SK-N-SH treated with all-trans-retinoic acid at 6 μM for 48 hours (cell line): ENCODE data around the gene NEK7.

Experiments used
- ATAC-seq: fragments of 200-7000 bp; cut with Tn5 transposase; 3 replicates; pipeline ENCODE4 v1.9.1; 2020; ENCODE audit warnings: mild to moderate bottlenecking, moderate library complexity
- ARNTL ChIP-seq: fragments of 450-650 bp; formaldehyde crosslinking; IDR thresholded peaks from 2 replicates; pipeline ENCODE4 v1.5.0; 2020; ENCODE audit warnings: low read depth, mild to moderate bottlenecking, moderate library complexity, borderline replicate concordance
- BACH2 ChIP-seq: fragments of 250-450 bp; sonication (Bioruptor Pico); IDR thresholded peaks from 2 replicates; pipeline ENCODE4 v1.9.0; 2021; ENCODE audit warnings: mild to moderate bottlenecking, borderline replicate concordance
- CSDC2 ChIP-seq: fragments of 250-450 bp; sonication (Bioruptor Pico); IDR thresholded peaks from 2 replicates; pipeline ENCODE4 v1.5.0; 2020; ENCODE audit warnings: mild to moderate bottlenecking, moderate library complexity
- ESRRG ChIP-seq: fragments of 250-450 bp; sonication (Bioruptor Pico); IDR thresholded peaks from 2 replicates; pipeline ENCODE4 v1.6.1; 2021; ENCODE audit warnings: mild to moderate bottlenecking
- GLIS3 ChIP-seq: fragments of 250-450 bp; sonication (Bioruptor Pico); IDR thresholded peaks from 2 replicates; pipeline ENCODE4 v1.5.0; 2020; ENCODE audit warnings: mild to moderate bottlenecking, moderate library complexity
- ISL1 ChIP-seq: fragments of 250-450 bp; sonication (Bioruptor Pico); IDR thresholded peaks from 2 replicates; pipeline ENCODE4 v2.1.2; 2022; ENCODE audit warnings: mild to moderate bottlenecking, moderate library complexity
- OSR1 ChIP-seq: fragments of 250-450 bp; sonication (Bioruptor Pico); IDR thresholded peaks from 2 replicates; pipeline ENCODE4 v1.8.0; 2022; ENCODE audit warnings: moderate library complexity, mild to moderate bottlenecking, inconsistent platforms
- PPARA ChIP-seq: fragments of 250-450 bp; sonication (Bioruptor Pico); IDR thresholded peaks from 2 replicates; pipeline ENCODE4 v1.5.0; 2020; ENCODE audit warnings: mild to moderate bottlenecking, borderline replicate concordance
- SNAI2 ChIP-seq: fragments of 250-450 bp; sonication (Bioruptor Pico); IDR thresholded peaks from 2 replicates; pipeline ENCODE4 v1.5.0; 2020; ENCODE audit warnings: mild to moderate bottlenecking, moderate library complexity
- TCF4 ChIP-seq: fragments of 250-450 bp; sonication (Bioruptor Pico); IDR thresholded peaks from 2 replicates; pipeline ENCODE4 v1.8.0; 2021; ENCODE audit warnings: mild to moderate bottlenecking, moderate library complexity, borderline replicate concordance
- TOX ChIP-seq: fragments of 250-450 bp; sonication (Bioruptor Pico); IDR thresholded peaks from 2 replicates; pipeline ENCODE4 v1.8.0; 2021; ENCODE audit warnings: mild to moderate bottlenecking, moderate library complexity, borderline replicate concordance
- ZC3H10 ChIP-seq: fragments of 250-450 bp; sonication (Bioruptor Pico); IDR thresholded peaks from 2 replicates; pipeline ENCODE4 v1.5.1; 2021; ENCODE audit warnings: mild to moderate bottlenecking, moderate library complexity
- ZFP3 ChIP-seq: fragments of 250-450 bp; sonication (Bioruptor Pico); IDR thresholded peaks from 2 replicates; pipeline ENCODE4 v1.5.0; 2020; ENCODE audit warnings: mild to moderate bottlenecking, moderate library complexity
- ZFP30 ChIP-seq: fragments of 450-650 bp; formaldehyde crosslinking; IDR thresholded peaks from 2 replicates; pipeline ENCODE4 v1.5.0; 2022; ENCODE audit warnings: mild to moderate bottlenecking, moderate library complexity
- ZNF565 ChIP-seq: fragments of 450-650 bp; formaldehyde crosslinking; conservative IDR thresholded peaks from 2 replicates; pipeline ENCODE4 v1.5.0; 2020; ENCODE audit warnings: low read depth, mild to moderate bottlenecking, moderate library complexity
- ZNF70 ChIP-seq: fragments of 450-650 bp; formaldehyde crosslinking; IDR thresholded peaks from 2 replicates; pipeline ENCODE4 v1.5.0; 2020; ENCODE audit warnings: mild to moderate bottlenecking, moderate library complexity
- ZNF8 ChIP-seq: fragments of 450-650 bp; formaldehyde crosslinking; IDR thresholded peaks from 2 replicates; pipeline ENCODE4 v1.5.0; 2020; ENCODE audit warnings: mild to moderate bottlenecking, moderate library complexity
- TF ChIP-seq, protein P1 (sequence below): fragments of 250-450 bp; sonication (Bioruptor Pico); IDR thresholded peaks from 2 replicates; pipeline ENCODE4 v1.8.0; 2021; ENCODE audit warnings: low read depth, mild to moderate bottlenecking, moderate library complexity, borderline replicate concordance
- TF ChIP-seq, protein P2 (sequence below): fragments of 250-450 bp; sonication (Bioruptor Pico); IDR thresholded peaks from 2 replicates; pipeline ENCODE4 v1.5.0; 2020; ENCODE audit warnings: mild to moderate bottlenecking, moderate library complexity
- TF ChIP-seq, protein P3 (sequence below): fragments of 250-450 bp; sonication (Bioruptor Pico); IDR thresholded peaks from 2 replicates; pipeline ENCODE4 v1.8.0; 2020; ENCODE audit warnings: mild to moderate bottlenecking, moderate library complexity, borderline replicate concordance
- TF ChIP-seq, protein P4 (sequence below): fragments of 250-450 bp; sonication (Bioruptor Pico); IDR thresholded peaks from 2 replicates; pipeline ENCODE4 v1.5.1; 2021; ENCODE audit warnings: mild to moderate bottlenecking, moderate library complexity
- TF ChIP-seq, protein P5 (sequence below): fragments of 250-450 bp; sonication (Bioruptor Pico); IDR thresholded peaks from 2 replicates; pipeline ENCODE4 v1.5.1; 2020; ENCODE audit warnings: low read depth, mild to moderate bottlenecking, moderate library complexity

Gene NEK7

DNA sequence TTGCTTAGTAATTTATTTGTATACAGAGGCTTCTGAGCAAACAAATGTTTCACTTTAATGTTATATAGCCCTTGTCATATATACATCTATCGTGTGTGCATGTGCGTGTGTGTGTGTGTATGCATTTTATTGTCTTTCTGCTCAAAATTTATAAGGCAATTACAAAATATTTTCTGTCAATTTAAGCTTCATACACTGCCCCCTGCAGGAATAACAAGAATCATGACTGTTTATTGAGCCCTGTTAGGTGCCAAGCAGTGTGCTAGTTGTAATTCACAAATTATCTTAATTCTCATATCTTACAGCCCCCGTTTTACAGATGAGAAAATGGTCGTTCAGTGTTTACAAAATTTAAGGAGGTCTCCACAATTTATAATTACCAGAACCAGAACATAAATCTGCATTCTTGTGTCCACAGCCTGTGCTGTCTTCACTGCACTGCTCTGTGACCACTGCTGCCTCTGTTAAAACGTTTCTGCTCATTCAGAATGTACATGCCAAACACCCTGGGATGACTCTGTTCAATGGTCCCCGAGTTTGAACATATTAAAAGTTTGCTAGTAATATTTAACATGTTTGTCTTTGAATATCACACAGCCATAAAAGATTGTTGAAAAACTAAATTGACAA, 202.3 kb downstream of the NEK7 start:
- ATAC-seq, result peak; percentile 20; the same call in 1 of the 3 replicates
- TF ChIP-seq ZNF8 (CRISPR knock-in tag) (no peak), TCF4 (CRISPR knock-in tag) (no peak), PPARA (CRISPR knock-in tag) (no peak), ZC3H10 (no peak), TOX (CRISPR knock-in tag) (no peak), GLIS3 (CRISPR knock-in tag) (no peak), ARNTL (CRISPR knock-in tag) (no peak), ISL1 (no peak), SNAI2 (CRISPR knock-in tag) (no peak), ZNF565 (CRISPR knock-in tag) (no peak), BACH2 (no peak), ESRRG (CRISPR knock-in tag) (no peak), ZNF70 (CRISPR knock-in tag) (no peak), ZFP3 (CRISPR knock-in tag) (no peak), CSDC2 (CRISPR knock-in tag) (no peak)
- TF ChIP-seq, protein P1, sequence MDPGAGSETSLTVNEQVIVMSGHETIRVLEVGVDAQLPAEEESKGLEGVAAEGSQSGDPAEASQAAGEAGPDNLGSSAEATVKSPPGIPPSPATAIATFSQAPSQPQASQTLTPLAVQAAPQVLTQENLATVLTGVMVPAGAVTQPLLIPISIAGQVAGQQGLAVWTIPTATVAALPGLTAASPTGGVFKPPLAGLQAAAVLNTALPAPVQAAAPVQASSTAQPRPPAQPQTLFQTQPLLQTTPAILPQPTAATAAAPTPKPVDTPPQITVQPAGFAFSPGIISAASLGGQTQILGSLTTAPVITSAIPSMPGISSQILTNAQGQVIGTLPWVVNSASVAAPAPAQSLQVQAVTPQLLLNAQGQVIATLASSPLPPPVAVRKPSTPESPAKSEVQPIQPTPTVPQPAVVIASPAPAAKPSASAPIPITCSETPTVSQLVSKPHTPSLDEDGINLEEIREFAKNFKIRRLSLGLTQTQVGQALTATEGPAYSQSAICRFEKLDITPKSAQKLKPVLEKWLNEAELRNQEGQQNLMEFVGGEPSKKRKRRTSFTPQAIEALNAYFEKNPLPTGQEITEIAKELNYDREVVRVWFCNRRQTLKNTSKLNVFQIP (CRISPR knock-in tag), result no peak
- TF ChIP-seq, protein P2, sequence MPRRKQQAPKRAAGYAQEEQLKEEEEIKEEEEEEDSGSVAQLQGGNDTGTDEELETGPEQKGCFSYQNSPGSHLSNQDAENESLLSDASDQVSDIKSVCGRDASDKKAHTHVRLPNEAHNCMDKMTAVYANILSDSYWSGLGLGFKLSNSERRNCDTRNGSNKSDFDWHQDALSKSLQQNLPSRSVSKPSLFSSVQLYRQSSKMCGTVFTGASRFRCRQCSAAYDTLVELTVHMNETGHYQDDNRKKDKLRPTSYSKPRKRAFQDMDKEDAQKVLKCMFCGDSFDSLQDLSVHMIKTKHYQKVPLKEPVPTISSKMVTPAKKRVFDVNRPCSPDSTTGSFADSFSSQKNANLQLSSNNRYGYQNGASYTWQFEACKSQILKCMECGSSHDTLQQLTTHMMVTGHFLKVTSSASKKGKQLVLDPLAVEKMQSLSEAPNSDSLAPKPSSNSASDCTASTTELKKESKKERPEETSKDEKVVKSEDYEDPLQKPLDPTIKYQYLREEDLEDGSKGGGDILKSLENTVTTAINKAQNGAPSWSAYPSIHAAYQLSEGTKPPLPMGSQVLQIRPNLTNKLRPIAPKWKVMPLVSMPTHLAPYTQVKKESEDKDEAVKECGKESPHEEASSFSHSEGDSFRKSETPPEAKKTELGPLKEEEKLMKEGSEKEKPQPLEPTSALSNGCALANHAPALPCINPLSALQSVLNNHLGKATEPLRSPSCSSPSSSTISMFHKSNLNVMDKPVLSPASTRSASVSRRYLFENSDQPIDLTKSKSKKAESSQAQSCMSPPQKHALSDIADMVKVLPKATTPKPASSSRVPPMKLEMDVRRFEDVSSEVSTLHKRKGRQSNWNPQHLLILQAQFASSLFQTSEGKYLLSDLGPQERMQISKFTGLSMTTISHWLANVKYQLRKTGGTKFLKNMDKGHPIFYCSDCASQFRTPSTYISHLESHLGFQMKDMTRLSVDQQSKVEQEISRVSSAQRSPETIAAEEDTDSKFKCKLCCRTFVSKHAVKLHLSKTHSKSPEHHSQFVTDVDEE, result no peak
- TF ChIP-seq, protein P3, sequence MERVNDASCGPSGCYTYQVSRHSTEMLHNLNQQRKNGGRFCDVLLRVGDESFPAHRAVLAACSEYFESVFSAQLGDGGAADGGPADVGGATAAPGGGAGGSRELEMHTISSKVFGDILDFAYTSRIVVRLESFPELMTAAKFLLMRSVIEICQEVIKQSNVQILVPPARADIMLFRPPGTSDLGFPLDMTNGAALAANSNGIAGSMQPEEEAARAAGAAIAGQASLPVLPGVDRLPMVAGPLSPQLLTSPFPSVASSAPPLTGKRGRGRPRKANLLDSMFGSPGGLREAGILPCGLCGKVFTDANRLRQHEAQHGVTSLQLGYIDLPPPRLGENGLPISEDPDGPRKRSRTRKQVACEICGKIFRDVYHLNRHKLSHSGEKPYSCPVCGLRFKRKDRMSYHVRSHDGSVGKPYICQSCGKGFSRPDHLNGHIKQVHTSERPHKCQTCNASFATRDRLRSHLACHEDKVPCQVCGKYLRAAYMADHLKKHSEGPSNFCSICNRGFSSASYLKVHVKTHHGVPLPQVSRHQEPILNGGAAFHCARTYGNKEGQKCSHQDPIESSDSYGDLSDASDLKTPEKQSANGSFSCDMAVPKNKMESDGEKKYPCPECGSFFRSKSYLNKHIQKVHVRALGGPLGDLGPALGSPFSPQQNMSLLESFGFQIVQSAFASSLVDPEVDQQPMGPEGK (CRISPR knock-in tag), result no peak
- TF ChIP-seq, protein P4, sequence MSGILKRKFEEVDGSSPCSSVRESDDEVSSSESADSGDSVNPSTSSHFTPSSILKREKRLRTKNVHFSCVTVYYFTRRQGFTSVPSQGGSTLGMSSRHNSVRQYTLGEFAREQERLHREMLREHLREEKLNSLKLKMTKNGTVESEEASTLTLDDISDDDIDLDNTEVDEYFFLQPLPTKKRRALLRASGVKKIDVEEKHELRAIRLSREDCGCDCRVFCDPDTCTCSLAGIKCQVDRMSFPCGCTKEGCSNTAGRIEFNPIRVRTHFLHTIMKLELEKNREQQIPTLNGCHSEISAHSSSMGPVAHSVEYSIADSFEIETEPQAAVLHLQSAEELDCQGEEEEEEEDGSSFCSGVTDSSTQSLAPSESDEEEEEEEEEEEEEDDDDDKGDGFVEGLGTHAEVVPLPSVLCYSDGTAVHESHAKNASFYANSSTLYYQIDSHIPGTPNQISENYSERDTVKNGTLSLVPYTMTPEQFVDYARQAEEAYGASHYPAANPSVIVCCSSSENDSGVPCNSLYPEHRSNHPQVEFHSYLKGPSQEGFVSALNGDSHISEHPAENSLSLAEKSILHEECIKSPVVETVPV (CRISPR knock-in tag), result no peak

DNA sequence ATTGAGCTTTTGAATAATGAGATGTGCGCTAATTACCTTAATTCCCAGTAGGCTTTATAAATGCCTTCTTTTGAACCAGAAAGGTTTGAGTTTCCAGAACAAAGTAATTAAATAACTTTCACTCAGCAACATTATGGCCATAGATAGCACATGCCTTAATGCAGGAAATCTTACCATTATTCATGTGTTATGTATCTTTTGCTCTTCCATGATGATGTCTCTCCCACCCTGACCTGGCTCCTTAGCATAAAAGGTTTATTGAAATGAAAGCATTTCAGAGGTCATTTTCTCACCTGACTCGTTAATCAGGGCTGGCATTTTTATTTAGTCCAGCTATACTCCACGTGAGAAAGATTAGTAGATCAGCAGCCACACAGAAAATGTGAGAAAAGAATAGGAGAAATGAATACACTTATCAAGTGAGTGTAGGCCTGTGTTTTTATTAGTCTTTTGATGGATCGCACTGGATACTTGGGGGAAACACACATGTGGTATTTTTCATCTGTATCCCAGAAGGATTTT, 203.5 kb downstream of the NEK7 start:
- ATAC-seq, result no peak
- TF ChIP-seq GLIS3 (CRISPR knock-in tag) (no peak), ZFP30 (no peak), ZNF8 (CRISPR knock-in tag) (no peak), ZNF70 (CRISPR knock-in tag) (no peak), OSR1 (no peak), BACH2 (no peak), ZNF565 (CRISPR knock-in tag) (no peak)
- TF ChIP-seq, protein P5, sequence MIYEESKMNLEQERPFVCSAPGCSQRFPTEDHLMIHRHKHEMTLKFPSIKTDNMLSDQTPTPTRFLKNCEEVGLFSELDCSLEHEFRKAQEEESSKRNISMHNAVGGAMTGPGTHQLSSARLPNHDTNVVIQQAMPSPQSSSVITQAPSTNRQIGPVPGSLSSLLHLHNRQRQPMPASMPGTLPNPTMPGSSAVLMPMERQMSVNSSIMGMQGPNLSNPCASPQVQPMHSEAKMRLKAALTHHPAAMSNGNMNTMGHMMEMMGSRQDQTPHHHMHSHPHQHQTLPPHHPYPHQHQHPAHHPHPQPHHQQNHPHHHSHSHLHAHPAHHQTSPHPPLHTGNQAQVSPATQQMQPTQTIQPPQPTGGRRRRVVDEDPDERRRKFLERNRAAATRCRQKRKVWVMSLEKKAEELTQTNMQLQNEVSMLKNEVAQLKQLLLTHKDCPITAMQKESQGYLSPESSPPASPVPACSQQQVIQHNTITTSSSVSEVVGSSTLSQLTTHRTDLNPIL (CRISPR knock-in tag), result no peak
- TF ChIP-seq, protein P2, result no peak
- TF ChIP-seq, all 23 proteins: peak for 0
